ENCODE measurements around the gene MAJIN. TPM values are rescaled to one million over a fixed set of nuclear protein-coding genes. Genes with fewer than 3 reads are reported as not detected.

MAJIN gene
- total RNA-seq, 1 donor = not detected

Small RNA genes within 50 kb of the gene (small RNA-seq; reads per million reads assigned to genes)
- not detected for gene MIR6749
- gene MIR6750 = not detected
- gene MIR6879 = not detected

Other genes with a start within 250 kb of the MAJIN start
- 62.5 and 90.1 TPM in 2 replicates for gene NRXN2, start 248.9 kb downstream of the MAJIN start, total RNA-seq
- gene RASGRP2, start 228.0 kb downstream of the MAJIN start, total RNA-seq = 0.29 TPM in 1 of 2 replicates, not detected in the other
- 0.29 and 0.36 TPM in 2 replicates for gene PYGM, start 212.1 kb downstream of the MAJIN start, total RNA-seq
- gene SF1, start 193.6 kb downstream of the MAJIN start, total RNA-seq = 114 and 130 TPM in 2 replicates
- gene MAP4K2, start 168.9 kb downstream of the MAJIN start, total RNA-seq = 6.2 and 9.8 TPM in 2 replicates
- gene MEN1, start 161.6 kb downstream of the MAJIN start, total RNA-seq = 12.3 and 13.3 TPM in 2 replicates
- gene CDC42BPG, start 127.5 kb downstream of the MAJIN start, total RNA-seq = under 0.01 and 0.29 TPM in 2 replicates
- 51.3 and 51.4 TPM in 2 replicates for gene EHD1, start 93.5 kb downstream of the MAJIN start, total RNA-seq
- 20.0 and 25.7 TPM in 2 replicates for gene ATG2A, start 54.9 kb downstream of the MAJIN start, total RNA-seq
- gene PPP2R5B, start 47.4 kb downstream of the MAJIN start, total RNA-seq = 6.2 and 6.8 TPM in 2 replicates
- gene GPHA2, start 36.2 kb downstream of the MAJIN start, total RNA-seq = not detected in 2 replicates
- 0.29 and 1.4 TPM in 2 replicates for gene BATF2, start 24.9 kb upstream of the MAJIN start, total RNA-seq
- gene ARL2, start 42.1 kb upstream of the MAJIN start, total RNA-seq = 66.3 and 78.5 TPM in 2 replicates
- gene SNX15, start 55.3 kb upstream of the MAJIN start, total RNA-seq = 12.3 and 13.0 TPM in 2 replicates
- 7.6 and 9.7 TPM in 2 replicates for gene SAC3D1, start 69.1 kb upstream of the MAJIN start, total RNA-seq
- 15.6 and 17.7 TPM in 2 replicates for gene NAALADL1, start 86.4 kb upstream of the MAJIN start, total RNA-seq
- 2.1 and 3.3 TPM in 2 replicates for gene CDCA5, start 111.9 kb upstream of the MAJIN start, total RNA-seq
- gene ZFPL1, start 112.1 kb upstream of the MAJIN start, total RNA-seq = 38.6 and 39.4 TPM in 2 replicates
- gene VPS51, start 124.1 kb upstream of the MAJIN start, total RNA-seq = 122 and 153 TPM in 2 replicates
- 8.8 and 10.1 TPM in 2 replicates for gene TM7SF2, start 139.8 kb upstream of the MAJIN start, total RNA-seq
- 12.3 and 12.4 TPM in 2 replicates for gene ZNHIT2, start 145.6 kb upstream of the MAJIN start, total RNA-seq
- gene FAU, start 150.0 kb upstream of the MAJIN start, total RNA-seq = 94.3 and 118 TPM in 2 replicates
- gene MRPL49, start 150.2 kb upstream of the MAJIN start, total RNA-seq = 37.4 and 41.6 TPM in 2 replicates
- gene SYVN1, start 162.4 kb upstream of the MAJIN start, total RNA-seq = 10.3 and 11.9 TPM in 2 replicates
- not detected in 2 replicates for gene SPDYC, start 198.1 kb upstream of the MAJIN start, total RNA-seq
- gene CAPN1, start 209.8 kb upstream of the MAJIN start, total RNA-seq = 102 and 116 TPM in 2 replicates

All from osteoblast (primary cell).